ENCODE measurements around the gene NKIRAS2.

NKIRAS2 gene

DNA sequence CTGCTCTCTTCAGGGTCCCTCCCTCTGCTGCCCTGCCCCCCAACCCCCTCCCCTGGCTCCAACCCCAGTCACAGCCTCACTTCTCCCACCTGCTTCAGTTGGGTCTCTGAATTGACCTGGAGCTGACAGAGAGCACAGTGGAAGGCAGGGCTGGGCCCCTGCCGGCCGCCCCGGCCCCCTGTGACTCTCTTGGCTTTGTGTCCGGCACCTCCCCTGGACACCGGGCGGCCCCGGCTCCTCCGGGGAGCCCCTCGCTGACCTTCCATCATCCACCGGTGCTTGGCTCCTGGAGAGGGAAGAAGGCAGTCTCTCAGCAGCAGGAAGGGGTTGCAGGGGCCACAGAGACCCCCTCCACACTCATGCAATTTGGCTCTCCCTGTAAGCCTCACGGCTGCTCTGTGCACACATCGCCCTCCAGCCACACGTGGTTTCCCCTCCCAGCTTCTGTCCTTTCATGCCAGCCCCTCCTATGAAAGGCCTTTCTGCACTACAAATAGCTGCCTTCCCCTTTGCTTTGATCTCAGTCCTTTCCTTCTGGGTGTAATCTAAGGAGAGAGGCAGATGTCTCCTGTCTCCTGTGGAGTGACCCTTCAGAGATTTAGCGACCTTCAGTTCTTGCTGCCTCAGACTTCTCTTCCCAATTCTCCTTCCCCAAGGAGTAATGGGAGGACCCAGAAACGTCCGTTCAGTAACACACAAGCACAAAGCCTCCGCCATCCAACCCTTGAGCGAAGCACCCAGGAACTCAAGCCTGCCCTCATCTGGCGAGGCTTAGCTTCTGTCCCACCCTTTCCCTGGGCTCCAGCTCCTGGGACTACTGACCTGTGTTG is 8.3 kb downstream of the NKIRAS2 start:
- DNase-seq = no peak

DNA sequence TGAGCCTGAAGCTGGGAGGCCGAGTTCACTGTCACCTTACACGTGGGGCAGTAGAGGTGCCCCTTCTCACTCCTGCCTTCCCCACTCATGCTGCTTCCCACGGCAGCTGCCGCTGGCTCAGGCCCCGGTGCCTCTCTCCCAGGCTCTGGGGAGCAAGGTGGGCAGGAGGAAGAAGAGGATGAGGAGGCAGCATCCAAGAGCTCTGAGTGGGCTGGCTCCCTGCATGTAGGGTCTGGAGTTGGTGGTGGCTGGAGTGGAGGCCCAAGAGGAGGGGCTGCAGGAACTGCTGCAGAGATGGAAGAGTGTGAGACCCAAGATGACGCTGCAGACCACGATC is 8.9 kb downstream of the NKIRAS2 start:
- DNase-seq = no peak

DNA sequence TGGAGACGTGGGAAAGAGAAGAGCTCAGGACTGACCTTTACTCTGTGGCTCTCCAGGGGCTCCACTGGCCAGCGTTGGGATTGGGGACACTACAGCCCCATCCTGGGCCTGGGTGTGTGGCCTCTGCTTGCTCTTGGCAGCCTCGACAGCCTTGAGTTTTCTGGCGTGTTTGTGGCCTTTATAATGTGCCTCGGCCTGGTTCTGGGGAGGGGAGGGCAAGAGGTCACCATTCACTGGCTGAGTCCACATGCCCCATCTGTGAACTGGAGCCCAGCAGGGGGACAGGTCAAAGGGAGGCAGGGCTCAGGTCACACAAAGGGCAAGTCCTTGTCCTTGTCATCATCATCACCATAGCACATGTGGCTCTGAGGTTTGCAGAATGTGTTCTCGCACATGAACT is 11.7 kb downstream of the NKIRAS2 start:
- no peak for DNase-seq

DNA sequence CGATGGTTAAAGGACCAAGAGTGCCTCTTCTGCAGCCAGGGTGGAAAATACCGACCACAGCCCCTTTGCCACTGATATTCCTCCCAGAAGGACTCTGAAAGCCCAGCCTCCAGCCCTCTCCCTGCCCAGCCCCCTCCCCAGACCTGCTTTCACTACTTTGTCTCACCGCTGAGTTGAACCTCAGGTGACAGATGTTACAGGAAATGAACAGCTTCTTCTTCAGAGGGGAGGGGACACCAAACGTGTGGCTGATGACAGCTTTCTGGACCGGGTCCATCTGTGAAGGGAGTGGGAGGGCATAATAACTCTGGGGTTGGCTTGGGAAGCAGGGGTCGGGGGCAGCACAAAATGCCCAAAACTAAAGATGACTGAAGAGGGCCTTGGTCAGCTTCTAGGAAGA is 14.2 kb downstream of the NKIRAS2 start:
- DNase-seq = no peak

DNA sequence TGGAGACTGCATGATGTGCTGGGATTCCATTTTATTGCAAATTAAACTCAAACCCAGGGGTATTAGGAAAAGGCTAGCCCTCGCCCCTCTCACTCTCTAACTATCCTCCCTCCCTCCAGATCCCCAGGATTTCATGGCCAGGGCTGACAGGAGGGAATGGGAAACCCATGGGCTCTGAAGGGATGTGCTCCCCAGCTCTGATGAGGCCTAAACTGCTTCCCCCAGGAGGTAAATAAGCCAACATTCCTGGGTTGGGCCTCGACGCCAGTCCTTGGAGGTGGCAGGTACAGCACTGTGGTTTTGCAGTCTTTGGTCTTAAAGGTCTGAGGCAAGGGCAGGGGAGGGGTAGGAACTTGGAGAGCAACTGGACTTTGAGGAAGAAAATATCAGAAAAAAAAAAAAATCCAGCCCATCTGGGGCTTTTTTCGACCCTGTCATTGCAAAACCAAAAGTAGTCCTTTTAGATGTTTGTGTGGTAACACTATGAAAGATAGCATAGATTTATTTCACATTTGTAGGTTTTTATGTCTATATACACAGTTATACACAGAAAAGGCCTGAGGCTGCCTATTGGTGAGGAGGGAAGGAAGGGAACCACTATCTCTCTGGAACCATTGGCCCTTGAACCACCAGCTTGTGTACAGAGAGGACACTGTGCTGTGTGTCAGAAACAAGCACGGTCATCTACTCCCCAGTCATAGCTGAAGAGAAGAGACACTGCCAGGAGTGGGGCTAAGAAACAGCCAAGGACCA is 18.5 kb downstream of the NKIRAS2 start:
- DNase-seq = no peak

DNA sequence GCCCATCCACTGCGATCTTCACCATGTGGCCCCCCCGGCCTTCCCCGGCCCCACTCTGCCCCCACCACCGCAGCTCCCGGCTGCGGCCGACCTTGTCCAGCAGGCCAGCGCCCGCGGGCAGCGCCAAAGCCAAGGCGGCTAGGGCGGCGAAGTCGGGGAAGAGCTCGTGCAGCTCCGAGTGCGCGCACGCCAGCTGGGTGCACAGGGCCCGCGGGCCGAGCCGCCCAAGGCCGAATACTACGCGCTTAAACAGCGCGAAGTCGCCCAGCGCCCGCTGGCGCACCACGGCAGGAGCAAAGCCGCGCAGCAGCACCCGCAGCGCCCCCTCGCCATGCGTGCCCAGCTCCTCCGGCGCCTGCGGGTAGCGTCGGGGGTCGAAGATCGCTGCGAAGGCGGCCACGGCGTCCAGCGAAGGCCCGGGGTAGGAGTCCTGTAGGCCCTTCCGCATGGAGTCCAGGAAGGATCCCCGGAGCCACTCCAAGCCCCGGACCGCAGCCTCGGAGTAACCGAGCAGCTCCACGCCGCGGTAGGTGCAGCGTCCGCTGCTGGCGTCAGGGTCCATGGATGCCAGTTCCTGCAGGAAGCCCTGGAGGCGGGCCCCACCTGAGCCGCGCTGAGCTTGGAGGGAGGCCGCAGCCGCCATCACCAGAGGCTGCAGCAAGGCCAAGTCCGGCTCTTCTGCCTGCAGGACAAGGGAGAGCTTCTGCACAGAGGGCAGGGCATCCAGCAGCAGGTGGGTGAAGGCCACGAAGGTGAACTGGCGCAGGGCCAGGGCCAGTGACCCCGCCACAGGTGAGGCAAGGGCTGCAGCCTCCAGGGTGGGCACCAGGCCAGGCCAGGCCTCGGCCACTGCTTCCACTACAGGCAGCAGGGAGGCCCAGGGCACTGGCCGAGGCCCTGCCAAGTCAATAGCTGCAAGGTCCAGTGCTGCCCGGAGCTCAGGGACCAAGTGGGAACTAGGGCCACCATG is 20.2 kb downstream of the NKIRAS2 start:
- no peak for DNase-seq

DNA sequence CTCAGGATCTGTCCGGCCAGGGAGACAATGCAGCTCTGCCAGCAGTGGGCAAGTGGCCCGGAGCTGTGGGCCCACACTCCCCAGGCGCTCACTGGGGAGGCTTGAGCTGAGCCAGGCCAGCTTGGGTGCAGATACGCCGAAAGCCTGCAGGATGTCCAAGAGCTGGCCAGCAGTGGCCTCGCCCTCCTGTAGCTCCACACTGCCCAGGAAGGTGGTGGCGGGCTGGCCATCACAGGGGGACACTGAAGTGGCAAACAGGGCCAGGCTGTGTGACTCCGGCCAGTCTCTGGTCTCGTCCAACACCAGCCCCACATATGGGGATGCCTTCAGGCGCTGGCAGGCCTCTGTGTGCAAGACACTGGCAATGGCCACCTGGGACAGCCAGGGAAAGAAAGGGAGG is 20.9 kb downstream of the NKIRAS2 start:
- DNase-seq = no peak

DNA sequence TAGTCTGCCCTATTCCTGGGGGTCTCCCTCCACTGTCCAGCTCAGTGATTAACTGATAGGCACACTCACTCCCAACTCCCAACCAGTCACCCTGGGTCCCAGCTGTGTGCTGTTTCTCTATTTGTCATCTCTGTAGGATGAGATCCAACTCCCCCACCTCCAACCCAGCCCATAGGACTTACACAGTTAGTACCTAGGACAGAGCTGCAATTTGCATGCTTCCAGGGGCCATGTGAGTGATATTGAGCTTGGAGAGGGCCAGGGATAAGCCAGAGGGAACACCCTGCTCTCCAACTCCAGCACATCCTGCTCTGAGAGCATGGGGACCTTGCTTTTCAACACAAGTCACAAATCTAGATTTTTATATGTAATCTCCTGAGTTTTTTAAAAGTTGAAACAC is 21.7 kb downstream of the NKIRAS2 start:
- DNase-seq = no peak

DNA sequence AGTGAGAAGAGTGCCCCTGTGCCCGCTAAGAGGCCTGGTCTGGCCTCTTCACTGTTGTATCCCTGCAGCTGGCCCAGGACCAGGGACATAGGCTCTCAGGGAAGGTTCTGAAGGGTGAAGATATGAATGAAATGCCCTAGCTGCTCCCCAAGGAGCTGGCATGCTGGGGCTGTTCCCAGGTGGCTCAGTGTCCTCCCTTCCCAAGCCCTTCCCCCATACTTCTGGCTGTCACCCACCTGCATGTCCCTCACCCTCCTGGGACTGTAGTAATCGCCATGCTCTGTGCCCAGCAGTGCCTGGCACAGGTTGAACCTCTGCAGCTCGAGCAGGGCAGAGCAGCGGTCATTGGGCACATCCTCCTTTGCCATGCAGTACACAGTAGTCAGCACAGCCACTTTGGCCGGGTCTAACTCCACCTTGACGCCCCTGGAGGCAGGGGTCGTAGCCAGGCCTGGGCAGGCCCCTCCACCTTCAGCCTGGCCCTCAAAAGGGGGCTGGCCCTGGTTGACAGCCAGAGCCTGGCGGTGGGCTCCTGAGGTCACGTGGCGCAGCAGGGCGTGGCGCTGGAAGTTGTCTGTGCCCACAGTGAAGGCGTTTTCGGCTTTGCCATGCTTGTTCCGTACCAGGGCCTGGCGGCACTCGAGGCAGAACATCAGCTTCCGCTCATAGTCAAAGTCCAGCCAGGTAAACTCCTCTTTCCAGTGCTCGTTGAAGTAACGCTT is 22.9 kb downstream of the NKIRAS2 start:
- DNase-seq = no peak

DNA sequence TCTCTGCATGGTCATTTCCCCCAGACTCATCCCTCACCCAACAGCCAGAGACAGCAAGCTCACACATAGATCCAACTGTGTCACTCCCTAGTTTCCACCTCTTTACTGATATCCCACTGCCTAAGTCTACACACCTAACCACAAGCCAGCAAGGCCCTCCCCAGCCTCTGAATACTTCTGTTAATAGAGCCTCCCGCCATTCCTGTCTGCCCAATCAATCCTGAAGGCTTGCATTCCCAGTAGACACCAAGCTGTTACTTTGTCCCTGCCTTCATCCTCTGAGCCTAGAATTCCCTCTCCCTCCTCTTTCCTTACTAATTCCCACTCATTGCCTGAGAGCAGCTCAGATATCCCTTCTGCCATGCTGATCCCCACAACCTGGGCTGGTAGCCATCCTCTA is 25.8 kb downstream of the NKIRAS2 start:
- DNase-seq = no peak

DNA sequence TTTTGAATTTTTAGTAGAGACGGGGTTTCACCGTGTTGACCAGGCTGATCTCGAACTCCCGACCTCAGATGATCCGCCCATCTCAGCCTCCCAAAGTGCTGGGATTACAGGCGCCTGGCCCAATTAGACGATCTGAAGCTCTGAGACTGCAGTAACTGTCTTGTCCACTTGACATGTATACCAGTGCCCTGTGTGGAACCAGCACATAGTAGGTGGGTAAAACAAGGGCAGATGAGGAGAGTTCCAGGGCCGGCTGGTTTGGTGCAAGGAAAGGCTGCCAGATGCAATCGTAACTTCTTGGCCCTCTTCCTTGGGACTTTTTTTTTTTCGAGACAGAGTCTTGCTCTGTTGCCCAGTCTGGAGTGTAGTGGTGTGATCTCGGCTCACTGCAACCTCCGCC is 27.5 kb downstream of the NKIRAS2 start:
- no peak for DNase-seq

DNA sequence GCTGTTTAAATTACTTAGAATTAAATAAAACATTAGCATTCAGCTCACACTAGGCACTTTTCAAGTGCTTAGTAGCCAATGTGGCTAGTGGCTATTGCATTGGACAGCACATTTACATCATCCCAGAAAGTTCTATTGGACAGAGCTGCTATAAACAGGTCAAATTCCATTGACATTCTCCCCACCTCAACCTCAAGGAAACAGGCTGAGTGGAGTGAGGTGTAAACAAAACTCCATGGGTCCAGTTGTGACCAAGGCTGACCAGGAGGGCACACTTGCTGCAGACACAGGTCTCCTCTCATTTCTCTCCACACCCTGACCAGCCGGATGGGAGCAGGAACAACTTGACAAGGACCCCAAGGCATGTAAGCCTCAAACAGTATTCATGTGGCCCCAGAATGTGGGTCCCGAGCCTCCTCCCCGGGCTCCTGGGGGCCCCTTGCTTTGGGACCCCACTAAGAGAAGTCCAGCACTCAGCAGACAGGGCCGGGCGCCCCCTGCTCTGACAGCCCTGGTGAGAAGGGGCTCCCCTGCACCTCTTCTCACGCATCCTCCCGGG is 30.0 kb downstream of the NKIRAS2 start:
- no peak for DNase-seq

DNA sequence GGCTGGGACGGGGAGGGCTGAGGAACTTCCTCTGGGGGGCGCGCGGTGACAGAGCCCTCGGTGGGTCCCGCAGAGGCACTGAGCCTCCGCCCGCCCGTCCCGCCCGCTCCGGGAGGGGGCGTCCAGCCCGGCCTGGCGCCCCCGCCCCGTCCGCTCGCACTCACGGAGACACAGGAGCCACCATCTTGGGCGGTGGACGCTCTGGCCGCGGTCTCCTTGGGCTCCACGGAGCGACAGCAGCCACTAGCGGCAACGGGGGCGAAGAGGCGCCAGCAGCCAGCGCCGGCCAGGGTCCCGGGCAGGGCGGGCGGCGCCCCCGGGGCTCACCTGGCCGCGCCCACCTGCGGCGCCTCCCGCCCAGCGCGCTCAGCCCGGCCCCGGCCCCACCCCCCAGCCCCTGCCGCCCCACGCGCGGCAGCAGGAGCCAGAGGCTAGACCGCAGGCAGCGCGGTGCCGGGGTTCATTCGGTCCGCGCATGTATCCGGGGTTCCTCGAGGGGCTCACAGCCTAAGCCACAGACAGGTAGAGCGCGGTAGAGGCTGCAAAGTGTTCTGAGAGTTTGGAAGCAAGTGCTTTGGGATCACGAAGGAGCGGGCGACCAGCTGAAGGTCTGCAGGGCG is 30.6 kb downstream of the NKIRAS2 start, which contains the start of gene C17orf113:
Gene C17orf113, minus strand, starts transcription at position 209 of the 620 bp plus-strand sequence. CDS start 7,225 bp downstream, outside the sequence.
- DNase-seq = peak; percentile 37 to 48

DNA sequence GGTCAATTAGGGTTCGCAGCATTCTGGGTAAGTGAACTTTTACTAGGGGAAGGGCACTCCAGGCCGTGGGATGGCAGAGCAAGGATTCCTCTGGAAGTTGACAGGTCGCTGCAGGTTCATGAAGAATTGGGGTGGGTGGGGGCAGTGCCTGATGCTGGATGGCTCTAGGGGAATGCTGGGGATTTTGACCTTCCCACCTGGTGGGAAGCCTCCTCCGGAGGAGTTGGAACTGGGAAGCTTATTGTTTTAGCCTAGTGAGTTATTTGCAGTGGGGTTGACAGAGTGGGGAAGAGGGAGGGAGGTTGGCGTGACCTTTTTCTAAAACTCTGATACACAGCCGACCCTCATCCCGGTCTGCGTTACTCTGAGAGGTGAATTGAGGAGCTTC is 31.1 kb downstream of the NKIRAS2 start:
- no peak for DNase-seq

DNA sequence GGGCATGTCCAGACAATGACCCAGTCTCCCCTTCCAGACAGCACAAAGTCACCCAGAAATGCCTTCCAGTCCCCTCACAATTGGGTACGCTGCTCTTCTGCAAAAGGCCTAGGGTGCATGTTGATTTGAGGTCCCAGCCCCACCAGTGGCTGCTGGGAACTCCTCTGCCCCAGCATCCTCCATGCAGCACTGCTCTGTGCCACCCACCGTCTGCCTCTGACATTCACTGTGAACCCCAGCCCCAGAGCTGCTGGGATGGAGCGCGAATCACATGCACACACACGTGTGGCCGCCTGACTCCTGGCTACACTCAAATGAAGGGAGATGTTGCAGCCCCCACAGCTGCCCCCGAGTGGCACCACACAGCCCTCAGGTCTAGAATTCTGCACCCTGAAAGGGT is 31.8 kb downstream of the NKIRAS2 start:
- DNase-seq = no peak

DNA sequence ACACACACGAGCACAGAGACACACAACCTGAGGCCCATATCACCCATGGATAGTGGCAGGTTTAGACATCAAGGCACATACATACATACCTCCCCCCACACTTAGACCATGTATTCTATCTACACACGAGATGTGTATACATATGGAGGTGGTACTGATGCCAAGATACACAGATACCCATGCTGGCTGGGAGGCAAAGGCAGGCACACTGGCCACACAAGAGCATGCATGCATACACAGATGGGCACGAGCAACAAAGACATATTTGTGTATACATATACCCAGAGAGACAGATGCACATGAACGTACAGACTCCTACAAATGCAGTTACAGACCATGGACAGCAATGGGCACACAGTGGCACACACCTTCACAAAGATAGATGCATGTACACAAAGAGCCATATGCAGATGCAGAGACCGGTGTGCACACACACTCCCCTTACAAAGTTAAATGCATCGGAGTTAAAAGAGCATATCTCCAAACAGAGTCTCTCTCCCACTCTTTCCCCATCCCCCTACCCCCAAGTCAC is 32.5 kb downstream of the NKIRAS2 start:
- DNase-seq = no peak

DNA sequence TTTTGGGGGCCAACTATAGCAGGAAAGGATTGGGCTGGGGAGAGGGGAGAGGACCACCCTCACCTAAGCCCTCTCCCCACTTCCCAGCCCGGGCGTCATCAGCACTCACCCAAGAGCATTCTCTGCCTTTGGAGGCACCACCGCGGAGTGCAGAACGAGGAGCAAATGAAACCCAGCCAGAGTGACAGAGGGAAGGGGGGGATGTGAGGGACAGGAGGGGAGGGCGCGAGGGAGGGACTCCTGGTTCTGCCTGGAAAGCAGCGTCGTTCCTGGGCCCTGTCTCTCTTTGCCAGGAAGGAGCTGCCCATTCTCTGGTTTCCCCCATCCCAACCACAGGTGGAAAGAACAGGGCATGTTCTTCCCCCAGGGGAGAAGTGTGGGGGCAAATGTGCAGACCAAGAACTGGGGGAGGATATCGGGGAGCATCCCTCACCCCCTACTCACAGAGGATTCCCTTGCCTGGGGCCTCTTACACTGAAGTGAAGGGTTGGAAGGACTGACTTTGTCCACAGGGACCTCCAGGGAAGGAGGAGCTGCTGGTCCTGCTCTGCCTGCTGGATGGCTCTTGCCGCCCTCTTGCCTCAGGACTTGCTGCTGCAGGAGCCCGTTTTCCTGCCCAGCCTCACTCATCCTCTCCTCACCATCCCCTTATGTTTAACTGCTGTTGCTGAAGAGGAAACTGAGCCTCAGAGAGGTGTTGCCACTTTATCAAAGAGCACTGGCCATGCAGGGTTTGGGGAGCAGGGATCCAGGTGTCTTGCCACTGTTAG is 34.0 kb downstream of the NKIRAS2 start:
- DNase-seq = no peak

DNA sequence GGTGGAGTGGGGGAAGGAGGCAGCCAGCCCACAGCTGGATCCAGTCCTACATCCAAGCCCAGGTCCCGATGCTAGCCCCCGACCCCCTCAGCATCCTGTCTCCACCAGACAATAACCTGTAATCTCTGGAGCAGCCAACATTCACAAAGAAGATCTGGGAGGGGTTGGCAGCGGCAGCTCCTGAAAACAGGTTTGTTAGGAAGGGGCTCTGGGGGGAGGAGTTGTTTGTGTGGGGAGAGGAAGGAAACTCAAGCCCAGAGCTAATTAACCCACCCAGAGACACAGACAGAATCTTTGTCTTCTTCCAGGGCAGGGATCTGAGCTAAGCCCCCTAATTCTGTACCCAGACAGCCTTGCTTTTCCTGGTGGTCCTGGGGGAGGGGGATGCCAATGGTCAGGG is 35.1 kb downstream of the NKIRAS2 start:
- DNase-seq = no peak

DNA sequence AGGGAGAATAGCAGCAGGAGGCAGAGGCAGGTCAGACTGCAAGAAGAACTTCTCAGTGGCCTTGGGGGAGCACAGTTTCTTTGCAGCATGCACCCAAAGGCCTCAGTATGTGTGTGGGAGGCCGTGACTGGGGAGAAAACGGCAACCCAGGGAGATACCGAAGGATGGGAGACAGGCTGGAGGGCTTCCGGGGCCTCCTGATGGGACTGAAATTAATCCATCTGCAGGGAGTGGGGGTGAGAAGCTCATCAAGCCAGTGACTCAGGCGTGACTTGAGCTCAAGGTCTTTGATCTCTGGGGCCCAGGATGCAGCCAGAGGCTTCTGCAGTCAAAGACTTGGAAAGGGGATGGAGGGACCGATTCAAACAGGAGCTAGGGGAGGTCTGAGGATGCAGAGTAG is 35.6 kb downstream of the NKIRAS2 start:
- no peak for DNase-seq

DNA sequence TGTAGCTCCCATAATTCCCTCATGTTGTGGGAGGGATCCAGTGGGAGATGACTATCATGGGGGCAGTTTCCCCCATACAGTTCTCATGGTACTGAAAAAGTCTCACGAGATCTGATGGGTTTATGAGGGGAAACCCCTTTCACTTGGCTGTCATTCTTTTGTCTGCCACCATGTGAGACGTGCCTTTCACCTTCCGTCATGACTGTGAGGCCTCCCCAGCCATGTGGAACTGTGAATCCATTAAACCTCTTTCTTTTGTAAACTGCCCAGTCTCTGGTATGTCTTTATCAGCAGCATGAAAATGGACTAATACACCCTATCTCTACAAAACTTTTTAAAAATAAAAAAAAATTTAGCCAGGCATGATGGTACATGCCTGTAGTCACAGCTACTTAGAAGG is 36.7 kb downstream of the NKIRAS2 start:
- DNase-seq = no peak

DNA sequence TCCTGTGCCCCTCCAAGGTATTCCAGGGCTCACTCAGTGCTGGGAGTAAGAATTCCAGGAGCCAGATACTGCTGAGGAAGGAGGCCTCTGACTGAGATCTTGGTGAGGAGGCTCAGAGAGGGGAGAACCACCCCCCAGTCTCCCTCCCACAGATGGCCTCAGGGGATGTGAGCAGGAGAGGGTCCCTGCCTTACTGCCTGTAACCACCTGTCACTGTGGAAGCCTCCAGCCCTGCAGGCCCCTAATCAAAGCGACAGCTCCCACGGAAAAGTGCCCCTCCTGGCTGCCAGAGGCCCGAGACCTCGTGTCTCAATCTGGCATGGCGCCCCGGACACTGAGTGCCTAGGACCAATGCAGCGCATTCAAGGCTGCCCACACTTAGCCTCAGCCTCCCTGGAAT is 38.2 kb downstream of the NKIRAS2 start:
- no peak for DNase-seq

All from activated CD4-positive, alpha-beta T cell treated with anti-CD3 and anti-CD28 coated beads, Interleukin-2, amount 50 U/mL, for 48 hours (primary cell).